MM.1S (cell line): Measurements from ENCODE around the gene PPARGC1A.

ENCODE experiments used
- DNase-seq: peaks from one replicate; pipeline ENCODE4 v3.0.0-alpha.2; 2015
- H2AFZ ChIP-seq: fragments of 300-600 bp; sonication (generic); 2 replicates; pipeline ENCODE4 v1.6.0; 2016; ENCODE audit warnings: antibody characterized with exemption, low read length
- H3F3A ChIP-seq: fragments of 300-600 bp; sonication (generic); 2 replicates; pipeline ENCODE4 v1.6.1; 2016; ENCODE audit warnings: mild to moderate bottlenecking, antibody characterized with exemption, low read length, moderate library complexity, mixed read lengths; ENCODE audit not compliant: insufficient read depth
- H3K27ac ChIP-seq: fragments of 300-600 bp; sonication (generic); 2 replicates; pipeline ENCODE4 v1.5.1; 2016; ENCODE audit warnings: mild to moderate bottlenecking, low read length
- H3K27me3 ChIP-seq: fragments of 300-600 bp; sonication (generic); replicated peaks from 2 replicates; pipeline ENCODE4 v1.6.0; 2016; ENCODE audit warnings: low read length; ENCODE audit not compliant: insufficient read depth
- H3K36me3 ChIP-seq: fragments of 300-600 bp; sonication (generic); replicated peaks from 2 replicates; pipeline ENCODE4 v1.6.1; 2016; ENCODE audit warnings: mild to moderate bottlenecking, low read length, mixed read lengths; ENCODE audit not compliant: insufficient read depth
- H3K4me1 ChIP-seq: fragments of 300-600 bp; sonication (generic); 2 replicates; pipeline ENCODE4 v1.6.1; 2016; ENCODE audit warnings: low read length, mixed read lengths
- H3K4me2 ChIP-seq: fragments of 300-600 bp; sonication (generic); 2 replicates; pipeline ENCODE4 v1.6.0; 2016; ENCODE audit warnings: low read depth, low read length
- H3K4me3 ChIP-seq: fragments of 300-600 bp; sonication (generic); 2 replicates; pipeline ENCODE4 v1.5.1; 2016; ENCODE audit warnings: low read length, mixed read lengths
- H3K79me2 ChIP-seq: fragments of 300-600 bp; sonication (generic); 2 replicates; pipeline ENCODE4 v1.6.1; 2016; ENCODE audit warnings: mixed run types, low read length, mixed read lengths
- H3K9ac ChIP-seq: fragments of 300-600 bp; sonication (generic); 2 replicates; pipeline ENCODE4 v1.6.1; 2016; ENCODE audit warnings: low read length, mixed read lengths
- H3K9me2 ChIP-seq: fragments of 300-600 bp; sonication (generic); replicated peaks from 2 replicates; pipeline ENCODE4 v1.6.1; 2016; ENCODE audit warnings: mild to moderate bottlenecking, low read length, mixed read lengths; ENCODE audit not compliant: insufficient read depth
- H3K9me3 ChIP-seq: fragments of 300-600 bp; sonication (generic); replicated peaks from 2 replicates; pipeline ENCODE4 v1.6.1; 2016; ENCODE audit warnings: mild to moderate bottlenecking, low read length, mixed read lengths; ENCODE audit not compliant: insufficient read depth
- H4K20me1 ChIP-seq: fragments of 300-600 bp; sonication (generic); 2 replicates; pipeline ENCODE4 v1.6.1; 2016; ENCODE audit warnings: mild to moderate bottlenecking, low read length, moderate library complexity, mixed read lengths; ENCODE audit not compliant: insufficient read depth
- EZH2 ChIP-seq: fragments of 300-600 bp; sonication (generic); optimal IDR thresholded peaks from 2 replicates; pipeline ENCODE3; 2017; ENCODE audit warnings: low read depth, mild to moderate bottlenecking, antibody characterized with exemption, low read length, mixed read lengths
- EZH2phosphoT487 ChIP-seq: fragments of 300-600 bp; sonication (generic); IDR thresholded peaks from 2 replicates; pipeline ENCODE4 v1.6.1; 2018; ENCODE audit warnings: antibody characterized with exemption, low read length
- TF ChIP-seq, protein P1 (sequence below): fragments of 300-600 bp; sonication (generic); IDR thresholded peaks from 2 replicates; pipeline ENCODE4 v1.5.1; 2016; ENCODE audit warnings: antibody characterized with exemption, low read length, mixed read lengths

The PPARGC1A gene

DNA sequence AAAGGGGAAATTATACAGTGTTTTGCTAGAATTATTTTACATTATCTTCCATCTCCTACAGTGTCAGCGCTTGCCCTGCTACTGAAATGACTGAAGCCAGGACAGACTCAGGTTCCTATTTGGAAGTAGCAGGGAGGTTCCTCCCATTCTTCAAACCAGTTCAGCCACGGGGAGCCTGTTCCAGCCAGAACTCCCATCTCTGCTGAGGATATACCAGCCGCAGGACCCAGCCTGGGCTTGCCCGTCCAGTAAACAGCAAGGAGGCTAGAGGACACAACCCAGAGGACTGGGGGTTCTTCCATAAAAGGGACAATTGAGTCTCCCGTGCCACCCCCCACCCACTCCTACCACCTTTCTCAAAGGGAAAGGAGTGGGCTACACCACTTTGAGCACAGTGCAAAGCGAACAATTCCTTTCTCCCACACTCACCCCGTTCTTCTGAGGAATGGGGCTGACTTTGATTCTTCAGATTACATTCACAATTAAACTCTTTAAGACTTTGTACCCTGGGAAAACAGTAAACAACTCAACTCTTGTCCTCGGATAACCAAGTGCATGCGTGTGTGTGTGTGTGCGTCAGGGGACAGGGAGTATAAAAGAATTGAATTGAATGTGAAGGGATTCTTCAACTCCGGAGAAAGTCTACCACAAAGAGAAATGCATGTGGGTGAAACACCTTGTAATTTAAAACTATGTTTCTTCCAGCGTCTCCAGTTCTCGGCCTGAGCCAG, 31.0 kb upstream of the PPARGC1A start:
- Histone ChIP-seq H3K9me3 (no peaks in the 10 kb centered on the region), H3K27ac (no peak overlapping the region), H3K4me1 (no peaks in the 10 kb centered on the region), H3K4me3 (no peak overlapping the region), H3K9me2 (no peaks in the 10 kb centered on the region), H3K36me3 (no peaks in the 10 kb centered on the region), H3F3A (no peaks in the 10 kb centered on the region), H2AFZ (no peak overlapping the region), H3K79me2 (no peaks in the 10 kb centered on the region), H3K27me3 (no peaks in the 10 kb centered on the region), H3K9ac (no peak overlapping the region), H3K4me2 (no peak overlapping the region), H4K20me1 (no peaks in the 10 kb centered on the region)
- TF ChIP-seq, protein P1, sequence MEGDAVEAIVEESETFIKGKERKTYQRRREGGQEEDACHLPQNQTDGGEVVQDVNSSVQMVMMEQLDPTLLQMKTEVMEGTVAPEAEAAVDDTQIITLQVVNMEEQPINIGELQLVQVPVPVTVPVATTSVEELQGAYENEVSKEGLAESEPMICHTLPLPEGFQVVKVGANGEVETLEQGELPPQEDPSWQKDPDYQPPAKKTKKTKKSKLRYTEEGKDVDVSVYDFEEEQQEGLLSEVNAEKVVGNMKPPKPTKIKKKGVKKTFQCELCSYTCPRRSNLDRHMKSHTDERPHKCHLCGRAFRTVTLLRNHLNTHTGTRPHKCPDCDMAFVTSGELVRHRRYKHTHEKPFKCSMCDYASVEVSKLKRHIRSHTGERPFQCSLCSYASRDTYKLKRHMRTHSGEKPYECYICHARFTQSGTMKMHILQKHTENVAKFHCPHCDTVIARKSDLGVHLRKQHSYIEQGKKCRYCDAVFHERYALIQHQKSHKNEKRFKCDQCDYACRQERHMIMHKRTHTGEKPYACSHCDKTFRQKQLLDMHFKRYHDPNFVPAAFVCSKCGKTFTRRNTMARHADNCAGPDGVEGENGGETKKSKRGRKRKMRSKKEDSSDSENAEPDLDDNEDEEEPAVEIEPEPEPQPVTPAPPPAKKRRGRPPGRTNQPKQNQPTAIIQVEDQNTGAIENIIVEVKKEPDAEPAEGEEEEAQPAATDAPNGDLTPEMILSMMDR: no peak
- TF ChIP-seq EZH2: no peak
- TF ChIP-seq EZH2phosphoT487: no peak
- no peak for DNase-seq

DNA sequence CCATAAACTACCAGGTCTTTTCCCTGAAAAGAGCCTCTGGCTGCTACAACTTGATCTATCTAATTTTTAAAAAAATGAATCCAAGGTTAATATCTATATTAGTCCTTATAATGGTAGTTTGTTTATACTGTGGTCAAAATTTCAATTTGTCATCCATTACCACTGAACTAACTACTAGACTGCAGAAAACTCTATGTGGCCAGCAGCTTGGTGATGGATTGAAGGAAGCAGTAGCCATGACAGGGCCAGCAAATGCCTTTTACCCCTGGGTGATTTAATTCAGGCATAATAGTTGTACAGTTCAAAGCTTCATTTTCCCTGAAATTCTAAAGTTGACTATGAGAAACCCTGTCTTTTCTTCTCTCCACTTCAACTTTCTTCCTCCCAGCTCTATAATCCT, 30.4 kb upstream of the PPARGC1A start:
- H3K27me3 ChIP-seq: no peaks in the 10 kb centered on the region
- no peak overlapping the region for H3K4me3 ChIP-seq
- no peaks in the 10 kb centered on the region for H3K9me3 ChIP-seq
- H2AFZ ChIP-seq: no peak overlapping the region
- H3K4me1 ChIP-seq: no peaks in the 10 kb centered on the region
- H4K20me1 ChIP-seq: no peaks in the 10 kb centered on the region
- TF ChIP-seq EZH2 (no peak), EZH2phosphoT487 (no peak)
- no peaks in the 10 kb centered on the region for H3K36me3 ChIP-seq
- no peaks in the 10 kb centered on the region for H3K9me2 ChIP-seq
- H3K9ac ChIP-seq: no peak overlapping the region
- no peak overlapping the region for H3K4me2 ChIP-seq
- no peak for DNase-seq
- no peak overlapping the region for H3K27ac ChIP-seq
- H3K79me2 ChIP-seq: no peaks in the 10 kb centered on the region
- H3F3A ChIP-seq: no peaks in the 10 kb centered on the region

DNA sequence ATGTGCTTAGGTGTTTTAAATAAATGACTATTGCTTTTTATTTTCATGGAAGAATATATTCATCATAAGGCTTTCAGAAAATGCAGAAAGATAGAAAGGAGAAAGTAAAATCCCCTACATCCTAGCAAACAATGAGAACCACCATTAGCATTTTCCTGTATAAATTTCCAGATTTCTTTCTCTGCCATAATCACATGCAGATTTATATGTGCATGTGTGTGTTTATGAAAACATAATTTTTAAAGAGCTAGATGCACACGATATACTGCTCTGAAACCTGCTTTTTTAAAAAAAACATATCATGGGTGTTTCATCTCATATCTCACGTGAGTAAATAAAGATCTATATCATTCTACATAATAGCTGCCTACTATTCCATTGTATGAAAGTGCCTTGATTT, 26.4 kb upstream of the PPARGC1A start:
- H3K36me3 ChIP-seq: no peaks in the 10 kb centered on the region
- no peaks in the 10 kb centered on the region for H4K20me1 ChIP-seq
- H3K4me2 ChIP-seq: no peak overlapping the region
- H3F3A ChIP-seq: peaks cover 12% of the 10 kb centered on the region
- no peak for DNase-seq
- no peak overlapping the region for H2AFZ ChIP-seq
- H3K9me3 ChIP-seq: no peaks in the 10 kb centered on the region
- H3K27ac ChIP-seq: no peak overlapping the region
- TF ChIP-seq EZH2 (no peak), EZH2phosphoT487 (no peak)
- TF ChIP-seq, protein P1: no peak
- no peak overlapping the region for H3K4me3 ChIP-seq
- H3K9ac ChIP-seq: no peak overlapping the region
- peaks cover 10% of the 10 kb centered on the region for H3K4me1 ChIP-seq
- H3K79me2 ChIP-seq: no peaks in the 10 kb centered on the region
- H3K27me3 ChIP-seq: no peaks in the 10 kb centered on the region
- H3K9me2 ChIP-seq: no peaks in the 10 kb centered on the region

DNA sequence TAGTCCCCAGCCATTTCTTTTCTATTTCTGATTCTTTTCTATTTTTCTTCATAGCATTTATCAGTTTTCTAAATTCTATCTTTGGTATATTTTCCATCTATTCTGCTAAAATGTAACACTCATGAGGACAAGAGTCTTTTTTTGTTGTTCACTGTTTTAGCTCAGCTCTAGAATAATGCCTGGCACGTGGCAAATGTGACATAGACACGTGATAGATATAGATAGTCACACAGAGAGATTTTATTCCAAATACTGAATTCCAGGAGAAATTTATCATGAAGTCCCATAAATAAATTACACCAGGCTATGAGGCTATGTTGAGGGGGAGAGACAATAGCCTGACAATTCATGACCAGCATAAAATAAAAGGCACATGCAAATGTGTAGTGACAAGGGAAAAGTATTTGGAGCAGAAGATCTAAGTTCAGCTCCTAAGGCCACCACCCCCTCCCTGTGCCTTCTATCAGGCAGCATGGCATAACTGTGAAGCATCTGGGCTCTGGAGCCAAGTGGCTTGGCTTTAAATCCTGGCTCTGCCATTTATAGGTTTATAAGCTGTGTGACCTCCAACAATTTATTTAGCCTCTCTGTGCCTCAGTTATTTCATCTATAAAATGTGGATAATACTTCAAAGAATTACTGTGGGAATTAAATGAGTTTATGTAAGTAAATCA, 25.7 kb upstream of the PPARGC1A start:
- H3K9me2 ChIP-seq: no peaks in the 10 kb centered on the region
- H3K36me3 ChIP-seq: no peaks in the 10 kb centered on the region
- no peak for DNase-seq
- no peaks in the 10 kb centered on the region for H3K79me2 ChIP-seq
- no peaks in the 10 kb centered on the region for H3K9me3 ChIP-seq
- H3K4me1 ChIP-seq: peaks cover 17% of the 10 kb centered on the region
- peaks cover 19% of the 10 kb centered on the region for H3F3A ChIP-seq
- no peak overlapping the region for H3K4me3 ChIP-seq
- H3K9ac ChIP-seq: no peak overlapping the region
- H3K4me2 ChIP-seq: no peak overlapping the region
- no peak for TF ChIP-seq EZH2
- no peak for TF ChIP-seq EZH2phosphoT487
- TF ChIP-seq, protein P1: no peak
- H3K27me3 ChIP-seq: no peaks in the 10 kb centered on the region
- no peak overlapping the region for H3K27ac ChIP-seq
- H2AFZ ChIP-seq: no peak overlapping the region
- H4K20me1 ChIP-seq: no peaks in the 10 kb centered on the region
